ENCODE results near the gene CD209.
"Not testable (repeated sequence)": the region's sequence is repeated elsewhere in the genome, so short reads cannot be mapped to it uniquely, and the experiment has no call there.

CD209 gene

GRCh38 chr19:7766535-7766934, 19.2 kb upstream of the CD209 start:
- no peak for DNase-seq

- not testable (repeated sequence) for DNase-seq
Observed at GRCh38 chr19:7765043-7765442, 17.7 kb upstream of the CD209 start.

GRCh38 chr19:7764157-7764556, 16.8 kb upstream of the CD209 start:
- DNase-seq, result not testable (repeated sequence)

GRCh38 chr19:7763696-7764095, 16.4 kb upstream of the CD209 start:
- DNase-seq, result no peak

- DNase-seq, result no peak
Observed at GRCh38 chr19:7762719-7763293, 15.5 kb upstream of the CD209 start, which contains the start of gene CLEC4M. Gene CLEC4M, plus strand, starts transcription at chr19:7763243. Its CDS starts 24 bp downstream, at chr19:7763267.

GRCh38 chr19:7759156-7759555, 11.8 kb upstream of the CD209 start:
- DNase-seq, result no peak

DNA sequence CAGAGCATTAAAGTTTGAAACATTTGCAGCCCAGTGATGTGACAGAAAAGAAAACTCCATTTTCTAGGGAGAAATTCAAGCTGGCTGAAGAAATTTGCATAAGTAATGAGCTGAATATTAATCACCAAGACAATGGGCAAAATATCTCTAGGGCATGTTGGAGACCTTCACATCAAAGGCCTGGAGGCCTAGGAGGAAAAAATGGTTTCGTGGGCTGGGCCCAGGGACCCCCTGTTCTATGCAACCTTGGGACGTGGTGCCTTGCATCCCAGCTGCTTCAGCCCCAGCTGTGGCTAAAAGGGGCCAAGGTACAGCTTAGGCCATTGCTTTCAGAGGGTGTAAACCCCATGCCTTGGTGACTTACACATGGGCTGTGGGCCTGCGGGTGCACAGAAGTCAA, 10.0 kb upstream of the CD209 start:
- no peak for DNase-seq

- DNase-seq, result no peak
Observed at GRCh38 chr19:7756258-7756657, 8.9 kb upstream of the CD209 start.

DNA sequence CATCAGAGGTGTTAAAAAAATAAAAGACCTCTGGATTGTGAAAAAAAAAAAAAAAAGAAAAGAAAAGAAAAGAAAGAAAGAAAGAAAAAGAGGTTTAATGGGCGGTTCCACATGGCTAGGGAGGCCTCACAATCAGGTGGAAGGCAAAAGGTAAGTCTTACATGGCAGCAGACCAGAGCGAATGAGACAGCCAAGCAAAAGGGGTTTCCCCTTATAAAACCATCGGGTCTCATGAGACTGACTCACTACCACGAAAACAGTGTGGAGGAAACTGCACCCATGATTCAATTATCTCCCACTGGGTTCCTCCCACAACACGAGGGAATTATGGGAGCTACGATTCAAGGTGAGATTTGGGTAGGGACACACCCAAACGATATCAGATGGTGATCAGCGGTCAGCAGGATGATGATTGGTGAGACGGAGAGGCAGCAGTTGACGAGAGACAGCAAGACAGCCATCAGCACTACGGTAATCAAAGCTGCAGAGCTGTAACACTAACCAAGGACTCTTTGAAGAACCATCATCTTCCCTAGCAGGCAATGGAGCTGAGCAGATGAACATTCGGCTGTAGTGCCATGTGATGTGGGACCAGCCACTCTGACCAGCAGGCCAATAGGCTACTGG, 3.9 kb upstream of the CD209 start:
- DNase-seq, result no peak

GRCh38 chr19:7748756-7749155, 1.4 kb upstream of the CD209 start:
- DNase-seq, result no peak

DNA sequence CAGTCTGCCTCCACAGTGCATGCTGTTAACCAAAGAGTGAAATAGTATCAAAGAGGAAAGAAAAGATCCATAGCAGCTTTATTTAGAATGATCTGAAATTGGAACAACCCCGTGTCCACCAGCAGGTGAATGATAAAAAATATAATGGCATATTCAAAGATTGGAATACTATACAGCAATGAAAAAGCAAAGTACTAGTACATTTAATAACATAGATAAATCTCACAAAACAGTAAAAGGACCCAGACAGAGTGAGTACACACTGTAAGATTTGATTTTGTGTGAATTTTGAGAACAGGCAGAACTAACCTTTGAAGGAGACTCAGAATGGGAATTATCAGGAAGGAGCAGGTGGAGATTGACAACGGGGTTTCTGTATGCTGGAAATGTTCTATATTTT, 837 bp upstream of the CD209 start:
- DNase-seq, result no peak

- DNase-seq, result not testable (repeated sequence)
Observed at GRCh38 chr19:7746306-7746705, 1.0 kb downstream of the CD209 start.

GRCh38 chr19:7744871-7745650, 2.3 kb downstream of the CD209 start:
- DNase-seq, result no peak

DNA sequence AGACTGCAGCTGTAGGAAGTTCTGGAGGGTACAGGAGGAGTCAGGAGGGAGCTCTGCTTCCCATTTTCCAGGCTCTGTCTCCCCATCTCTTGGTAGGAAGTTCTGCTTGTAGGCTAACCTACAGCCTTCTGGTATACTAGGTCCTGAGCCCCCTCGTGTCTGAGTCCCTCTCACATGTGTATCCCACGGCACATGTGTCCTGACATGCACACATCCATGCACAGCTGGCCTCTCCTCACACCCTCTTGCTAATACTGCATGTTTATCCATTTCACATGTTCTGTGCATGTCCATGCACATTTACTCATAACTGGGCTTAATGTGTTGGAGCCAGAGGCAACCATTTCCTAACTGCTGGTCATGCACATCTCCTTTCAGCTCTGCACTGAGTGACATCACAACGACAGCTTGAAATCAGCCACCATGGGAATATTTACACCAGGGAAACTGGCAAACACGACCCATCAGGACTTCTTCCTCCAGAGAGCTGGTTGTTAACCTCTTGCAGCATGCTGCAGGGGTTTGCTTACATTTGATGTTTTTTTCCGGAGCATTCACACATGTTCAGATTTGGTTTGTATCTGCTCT, 3.0 kb downstream of the CD209 start:
- DNase-seq, result no peak

DNA sequence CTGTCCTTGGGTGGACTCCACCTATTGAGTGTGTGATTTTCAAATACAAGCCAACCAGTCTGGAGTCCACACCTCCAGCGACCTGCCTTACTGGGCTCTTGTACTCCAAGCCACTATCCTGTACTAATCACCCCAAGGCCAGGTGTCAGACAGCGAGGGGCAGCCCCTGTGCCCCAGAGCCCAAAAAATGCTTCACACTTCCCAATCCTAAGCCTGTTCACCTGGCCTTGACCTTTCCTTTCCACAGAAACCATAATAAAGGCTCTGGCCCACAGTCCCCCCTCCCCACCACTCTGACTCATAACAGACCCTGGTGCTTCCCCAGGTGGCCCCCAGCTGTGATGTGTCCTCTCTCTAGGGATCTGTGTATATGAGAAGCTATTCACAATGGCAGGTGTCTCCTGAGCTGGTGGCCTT, 3.9 kb downstream of the CD209 start:
- no peak for DNase-seq

GRCh38 chr19:7742991-7743390, 4.3 kb downstream of the CD209 start:
- no peak for DNase-seq

DNA sequence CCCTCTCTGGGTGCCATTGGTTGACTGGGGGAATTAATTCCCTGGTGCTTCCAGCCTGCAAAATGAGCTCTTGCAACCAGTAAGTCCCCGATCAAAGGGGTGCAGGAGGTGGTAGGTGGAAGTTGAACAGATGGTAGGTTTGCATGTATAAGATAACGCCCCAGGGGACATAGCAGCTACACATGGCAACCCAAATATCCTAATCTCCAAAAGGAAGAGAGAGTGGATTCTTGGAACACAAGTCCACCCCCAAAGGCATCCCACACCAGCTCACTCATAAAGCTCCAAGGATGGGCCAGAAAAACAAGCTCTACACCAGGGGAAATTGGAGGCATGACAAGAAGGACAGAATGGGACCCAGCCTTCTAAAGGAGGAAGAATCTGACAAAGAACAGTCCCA, 4.8 kb downstream of the CD209 start:
- no peak for DNase-seq

DNA sequence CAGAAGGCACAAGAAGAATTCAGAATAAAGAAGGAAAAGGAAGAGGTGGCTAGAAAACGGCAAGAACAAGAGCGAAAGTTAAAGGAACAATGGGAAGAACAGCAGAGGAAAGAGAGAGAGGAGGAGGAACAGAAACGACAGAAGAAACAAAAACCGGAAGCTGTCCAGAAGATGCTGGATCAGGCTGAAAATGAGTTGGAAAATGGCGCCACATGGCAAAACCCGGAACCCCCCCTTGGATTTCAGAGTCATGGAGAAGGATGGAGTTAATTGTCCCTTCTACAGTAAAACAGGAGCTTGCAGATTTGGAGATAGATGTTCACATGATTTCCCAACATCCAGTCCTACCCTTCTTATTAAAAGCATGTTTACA, 6.7 kb downstream of the CD209 start:
- no peak for DNase-seq

DNA sequence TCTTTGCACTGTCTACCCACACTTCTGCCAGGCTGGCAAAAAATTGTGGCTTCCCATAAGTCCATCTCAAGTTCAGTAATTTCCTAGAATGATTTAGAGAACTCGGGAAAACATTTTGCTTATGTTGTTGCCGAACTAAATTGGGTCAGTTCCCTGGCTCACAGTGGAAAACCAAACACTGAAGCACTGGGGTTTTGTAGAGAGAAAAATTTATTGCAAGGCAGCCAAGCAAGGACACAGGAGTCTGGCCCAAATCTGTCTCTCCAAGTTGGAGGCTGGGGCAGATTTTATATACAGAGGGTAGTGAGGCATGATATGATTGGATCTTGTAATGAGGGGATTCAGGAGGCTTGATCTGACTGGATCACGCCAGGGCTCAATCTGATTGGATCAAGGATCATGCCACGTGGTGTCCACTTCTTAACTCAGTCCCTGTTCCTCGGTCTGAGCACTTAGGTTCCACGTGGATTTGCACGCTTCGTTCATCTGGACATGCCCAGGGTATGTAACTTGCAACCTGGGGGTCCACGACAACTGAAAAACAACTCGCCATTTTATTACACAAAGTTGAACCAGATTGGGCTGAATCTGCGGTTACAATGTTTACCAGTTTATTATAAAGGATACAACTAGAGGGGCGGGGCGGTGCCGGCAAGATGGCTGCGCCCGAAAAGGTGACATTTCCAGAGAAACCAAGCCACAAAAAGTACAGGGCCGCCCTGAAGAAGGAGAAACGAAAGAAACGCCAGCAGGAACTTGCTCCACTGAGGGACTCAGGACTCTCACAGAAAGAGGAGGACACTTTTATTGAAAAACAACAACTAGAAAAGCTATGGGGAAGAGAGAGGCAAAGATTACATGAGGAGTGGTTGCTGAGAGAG, 7.3 kb downstream of the CD209 start:
- no peak for DNase-seq

GRCh38 chr19:7739211-7739755, 8.1 kb downstream of the CD209 start:
- no peak for DNase-seq

GRCh38 chr19:7738023-7738422, 9.3 kb downstream of the CD209 start:
- no peak for DNase-seq

DNA sequence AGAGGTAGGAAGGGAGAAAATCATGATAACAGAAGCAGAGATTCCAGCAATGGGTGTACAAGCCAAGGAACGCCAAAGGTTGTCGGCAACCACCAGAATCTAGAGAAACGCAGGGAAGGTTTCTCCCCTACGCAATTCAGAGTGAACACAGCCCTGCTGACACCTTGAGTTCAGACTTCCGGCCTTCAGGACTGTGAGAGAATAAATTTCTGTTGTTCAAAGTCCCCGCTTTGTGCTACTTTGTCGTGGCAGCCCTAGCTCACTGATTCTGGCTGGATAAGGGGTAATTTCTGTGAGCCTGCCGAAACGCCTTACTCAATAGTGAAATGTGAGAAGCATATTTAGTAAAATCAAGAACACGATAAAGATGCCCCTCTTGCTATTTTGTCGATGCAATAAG, 10.1 kb downstream of the CD209 start:
- DNase-seq, result no peak

- no peak for DNase-seq
Observed at GRCh38 chr19:7736148-7736547, 11.2 kb downstream of the CD209 start.

All from bone marrow (tissue), 2 donors.